Activated T-cell treated with anti-CD3 and anti-CD28 coated beads, Interleukin-2, amount 50 U/mL, for 24 hours (primary cell): ENCODE data around the gene WDR5.
A peak's percentile ranks its signal among the peaks of the same experiment; 100 is the strongest.
"Not testable (repeated sequence)": the region's sequence is repeated elsewhere in the genome, so short reads cannot be mapped to it uniquely, and the experiment has no call there.

ENCODE experiments used
- DNase-seq: peaks from one replicate; pipeline ENCODE4 v3.0.0-alpha.2; 2020
- H3K27ac Mint-ChIP-seq: 2 replicates; pipeline ENCODE4 v1.8.0; 2020; ENCODE audit warnings: mild to moderate bottlenecking, mixed read lengths
- H3K27me3 Mint-ChIP-seq: 2 replicates; pipeline ENCODE4 v1.8.0; 2020; ENCODE audit warnings: mixed read lengths
- H3K36me3 Mint-ChIP-seq: 2 replicates; pipeline ENCODE4 v1.8.0; 2020; ENCODE audit warnings: low read depth, mixed read lengths
- H3K4me1 Mint-ChIP-seq: 2 replicates; pipeline ENCODE4 v1.8.0; 2020; ENCODE audit warnings: low read depth, mixed read lengths
- H3K4me3 Mint-ChIP-seq: 2 replicates; pipeline ENCODE4 v1.8.0; 2020; ENCODE audit warnings: mild to moderate bottlenecking, moderate library complexity, mixed read lengths
- H3K9me3 Mint-ChIP-seq: 2 replicates; pipeline ENCODE4 v1.8.0; 2020; ENCODE audit warnings: mixed read lengths

WDR5 gene

GRCh38 chr9:134135343-134136117 lies at the start of gene WDR5:
Gene WDR5 (plus strand): TSS chr9:134136082. CDS start chr9:134139878, 3,796 bp downstream.
- Mint-ChIP-seq H3K9me3 (no peaks in the 10 kb centered on the region), H3K4me3 (peak within 1 kb of the TSS; percentile 94), H3K36me3 (peaks cover 41% of the 10 kb centered on the region), H3K4me1 (peaks cover 42% of the 10 kb centered on the region), H3K27me3 (no peaks in the 10 kb centered on the region), H3K27ac (peak within 1 kb of the TSS; percentile 91)
- DNase-seq: peak; percentile 93

- H3K27ac Mint-ChIP-seq: no peak overlapping the region
- H3K4me3 Mint-ChIP-seq: no peak overlapping the region
- DNase-seq: no peak
- H3K9me3 Mint-ChIP-seq: peaks cover 3% of the 10 kb centered on the region
- peaks cover 5% of the 10 kb centered on the region for H3K27me3 Mint-ChIP-seq
- H3K4me1 Mint-ChIP-seq: no peaks in the 10 kb centered on the region
- no peaks in the 10 kb centered on the region for H3K36me3 Mint-ChIP-seq
These were observed 47.7 kb upstream of the WDR5 start for GRCh38 chr9:134088063-134088725.

- Mint-ChIP-seq H3K4me3 (no peak overlapping the region), H3K9me3 (peaks cover 3% of the 10 kb centered on the region), H3K4me1 (no peaks in the 10 kb centered on the region), H3K27ac (no peak overlapping the region), H3K36me3 (no peaks in the 10 kb centered on the region), H3K27me3 (peaks cover 12% of the 10 kb centered on the region)
- no peak for DNase-seq
These were observed 45.9 kb upstream of the WDR5 start for GRCh38 chr9:134089972-134090371.

GRCh38 chr9:134099123-134099761 lies 36.6 kb upstream of the WDR5 start:
- H3K4me3 Mint-ChIP-seq: no peak overlapping the region
- H3K36me3 Mint-ChIP-seq: no peaks in the 10 kb centered on the region
- H3K9me3 Mint-ChIP-seq: no peaks in the 10 kb centered on the region
- H3K27me3 Mint-ChIP-seq: peaks cover 30% of the 10 kb centered on the region
- DNase-seq: peak; percentile 50
- no peak overlapping the region for H3K27ac Mint-ChIP-seq
- H3K4me1 Mint-ChIP-seq: peaks cover 3% of the 10 kb centered on the region

GRCh38 chr9:134100040-134100439 lies 35.8 kb upstream of the WDR5 start:
- Mint-ChIP-seq H3K27ac (no peak overlapping the region), H3K36me3 (no peaks in the 10 kb centered on the region), H3K4me3 (no peak overlapping the region), H3K27me3 (peaks cover 32% of the 10 kb centered on the region), H3K9me3 (no peaks in the 10 kb centered on the region), H3K4me1 (peaks cover 3% of the 10 kb centered on the region)
- no peak for DNase-seq

- not testable (repeated sequence) for H3K9me3 Mint-ChIP-seq, H3K4me1 Mint-ChIP-seq, H3K36me3 Mint-ChIP-seq, H3K4me3 Mint-ChIP-seq, H3K27ac Mint-ChIP-seq, DNase-seq
- peaks cover 38% of the 10 kb centered on the region for H3K27me3 Mint-ChIP-seq
These were observed 34.7 kb upstream of the WDR5 start for GRCh38 chr9:134101133-134101532.

- H3K27ac Mint-ChIP-seq: no peak overlapping the region
- H3K27me3 Mint-ChIP-seq: peaks cover 44% of the 10 kb centered on the region
- peaks cover 3% of the 10 kb centered on the region for H3K4me1 Mint-ChIP-seq
These were observed 34.2 kb upstream of the WDR5 start for GRCh38 chr9:134101623-134102149.

GRCh38 chr9:134103391-134103998 lies 32.4 kb upstream of the WDR5 start:
- Mint-ChIP-seq H3K36me3 (no peaks in the 10 kb centered on the region), H3K27me3 (peaks cover 41% of the 10 kb centered on the region), H3K4me1 (peaks cover 3% of the 10 kb centered on the region), H3K4me3 (no peak overlapping the region), H3K27ac (no peak overlapping the region), H3K9me3 (no peaks in the 10 kb centered on the region)
- DNase-seq: no peak

More at GRCh38 chr9:134101623-134102149, 34.2 kb upstream of the WDR5 start:
- Mint-ChIP-seq H3K36me3 (no peaks in the 10 kb centered on the region), H3K4me3 (no peak overlapping the region), H3K9me3 (no peaks in the 10 kb centered on the region)
- no peak for DNase-seq

- Mint-ChIP-seq H3K27me3 (peaks cover 7% of the 10 kb centered on the region), H3K27ac (no peak overlapping the region), H3K4me1 (no peaks in the 10 kb centered on the region), H3K9me3 (no peaks in the 10 kb centered on the region), H3K4me3 (no peak overlapping the region), H3K36me3 (no peaks in the 10 kb centered on the region)
- no peak for DNase-seq
These were observed 24.8 kb upstream of the WDR5 start for GRCh38 chr9:134111064-134111463.

- Mint-ChIP-seq H3K4me3 (no peak overlapping the region), H3K4me1 (no peaks in the 10 kb centered on the region), H3K27me3 (no peaks in the 10 kb centered on the region), H3K36me3 (no peaks in the 10 kb centered on the region), H3K27ac (no peak overlapping the region), H3K9me3 (no peaks in the 10 kb centered on the region)
- DNase-seq: no peak
These were observed 23.3 kb upstream of the WDR5 start for GRCh38 chr9:134112561-134112960.

GRCh38 chr9:134118972-134119371 lies 16.9 kb upstream of the WDR5 start:
- H3K4me1 Mint-ChIP-seq, H3K9me3 Mint-ChIP-seq, H3K27me3 Mint-ChIP-seq, H3K27ac Mint-ChIP-seq, H3K36me3 Mint-ChIP-seq, H3K4me3 Mint-ChIP-seq, DNase-seq: not testable (repeated sequence)

GRCh38 chr9:134123764-134124128 lies 12.1 kb upstream of the WDR5 start:
- Mint-ChIP-seq H3K4me3 (no peak overlapping the region), H3K9me3 (no peaks in the 10 kb centered on the region), H3K27me3 (no peaks in the 10 kb centered on the region), H3K27ac (no peak overlapping the region), H3K4me1 (peaks cover 2% of the 10 kb centered on the region), H3K36me3 (no peaks in the 10 kb centered on the region)
- DNase-seq: no peak

- Mint-ChIP-seq H3K4me1 (peaks cover 2% of the 10 kb centered on the region), H3K27ac (peak overlapping the region; percentile 37), H3K4me3 (no peak overlapping the region), H3K27me3 (no peaks in the 10 kb centered on the region), H3K9me3 (no peaks in the 10 kb centered on the region), H3K36me3 (no peaks in the 10 kb centered on the region)
- DNase-seq: no peak
These were observed 10.3 kb upstream of the WDR5 start for GRCh38 chr9:134125413-134126095.

GRCh38 chr9:134126373-134126772 lies 9.5 kb upstream of the WDR5 start:
- Mint-ChIP-seq H3K4me3 (no peak overlapping the region), H3K36me3 (no peaks in the 10 kb centered on the region), H3K4me1 (peaks cover 2% of the 10 kb centered on the region)

More at GRCh38 chr9:134126373-134126772, 9.5 kb upstream of the WDR5 start:
- Mint-ChIP-seq H3K9me3 (no peaks in the 10 kb centered on the region), H3K27me3 (no peaks in the 10 kb centered on the region), H3K27ac (no peak overlapping the region)
- no peak for DNase-seq
